SU-DHL-6 (cell line): Measurements from ENCODE around the gene EXT2.

Source experiments
- EZH2phosphoT487 ChIP-seq: fragments of 200-600 bp; sonication (generic), shearing (Covaris generic); conservative IDR thresholded peaks from 2 replicates; pipeline ENCODE4 v1.6.1; 2018; ENCODE audit warnings: mild to moderate bottlenecking, antibody characterized with exemption, low read length, moderate library complexity, mixed read lengths
- TF ChIP-seq, protein P1 (sequence below): fragments of 200-600 bp; sonication (generic); IDR thresholded peaks from one replicate; pipeline ENCODE4 v1.5.1; 2017; ENCODE audit warnings: antibody characterized with exemption, mild to moderate bottlenecking, low read length, moderate library complexity; ENCODE audit not compliant: insufficient read depth, poor library complexity, severe bottlenecking

DNA sequence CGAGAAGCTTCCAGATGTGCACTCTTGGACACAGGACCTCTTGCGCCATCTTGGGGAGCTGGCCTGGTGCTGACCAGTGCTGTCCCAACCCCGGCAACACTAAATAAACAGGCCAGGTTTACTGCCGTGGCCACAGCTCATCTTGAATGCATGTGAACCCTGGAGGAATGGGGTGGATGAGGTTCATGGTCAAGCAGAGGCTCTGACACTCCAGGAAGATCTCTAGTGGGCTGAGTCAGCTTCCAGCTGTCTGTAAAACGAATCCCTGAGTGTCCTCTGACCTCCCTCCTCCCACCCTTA, 162.7 kb downstream of the EXT2 start:
- TF ChIP-seq, protein P1, sequence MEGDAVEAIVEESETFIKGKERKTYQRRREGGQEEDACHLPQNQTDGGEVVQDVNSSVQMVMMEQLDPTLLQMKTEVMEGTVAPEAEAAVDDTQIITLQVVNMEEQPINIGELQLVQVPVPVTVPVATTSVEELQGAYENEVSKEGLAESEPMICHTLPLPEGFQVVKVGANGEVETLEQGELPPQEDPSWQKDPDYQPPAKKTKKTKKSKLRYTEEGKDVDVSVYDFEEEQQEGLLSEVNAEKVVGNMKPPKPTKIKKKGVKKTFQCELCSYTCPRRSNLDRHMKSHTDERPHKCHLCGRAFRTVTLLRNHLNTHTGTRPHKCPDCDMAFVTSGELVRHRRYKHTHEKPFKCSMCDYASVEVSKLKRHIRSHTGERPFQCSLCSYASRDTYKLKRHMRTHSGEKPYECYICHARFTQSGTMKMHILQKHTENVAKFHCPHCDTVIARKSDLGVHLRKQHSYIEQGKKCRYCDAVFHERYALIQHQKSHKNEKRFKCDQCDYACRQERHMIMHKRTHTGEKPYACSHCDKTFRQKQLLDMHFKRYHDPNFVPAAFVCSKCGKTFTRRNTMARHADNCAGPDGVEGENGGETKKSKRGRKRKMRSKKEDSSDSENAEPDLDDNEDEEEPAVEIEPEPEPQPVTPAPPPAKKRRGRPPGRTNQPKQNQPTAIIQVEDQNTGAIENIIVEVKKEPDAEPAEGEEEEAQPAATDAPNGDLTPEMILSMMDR, result no peak
- no peak for TF ChIP-seq EZH2phosphoT487
